Heart left ventricle (tissue), 16 donors: ENCODE data around the gene RELL1. TPM values are rescaled to one million over a fixed set of nuclear protein-coding genes. Genes with fewer than 3 reads are reported as not detected.

Source experiments
- ATAC-seq, 4 donors: fragments of 200-7000 bp; cut with Tn5 transposase; one replicate each; pipeline ENCODE4 v1.9.1; 2020 to 2022; ENCODE audit warnings: moderate library complexity in 4 of 4, mild to moderate bottlenecking in 3 of 4, moderate number of reproducible peaks in 1 of 4
- DNase-seq, 5 donors: peaks; one replicate each; pipeline ENCODE4 v3.0.0-alpha.2; 2020
- H3K27ac ChIP-seq, 12 donors: fragments of 200-600 bp; sonication (generic) in 4 of 12; one replicate each; pipeline versions ENCODE4 v1.5.0 to v1.8.0; 2016 to 2022; ENCODE audit warnings: mild to moderate bottlenecking in 2 of 12
- H3K27me3 ChIP-seq, 9 donors: fragments of 200-600 bp; sonication (generic) in 2 of 9; one replicate each; pipeline versions ENCODE4 v1.5.1 to v1.8.0; 2016 to 2022; ENCODE audit warnings: mild to moderate bottlenecking in 3 of 9
- H3K36me3 ChIP-seq, 9 donors: fragments of 200-600 bp; sonication (generic) in 2 of 9; one replicate each; pipeline versions ENCODE4 v1.5.0 to v1.8.0; 2018 to 2022; ENCODE audit warnings: mild to moderate bottlenecking in 2 of 9
- H3K4me1 ChIP-seq, 12 donors: fragments of 200-600 bp; sonication (generic) in 4 of 12; one replicate each; pipeline versions ENCODE4 v1.5.0 to v1.8.0; 2016 to 2022; ENCODE audit warnings: mild to moderate bottlenecking in 3 of 12
- H3K4me3 ChIP-seq, 12 donors: fragments of 200-600 bp; sonication (generic) in 4 of 12; one replicate each; pipeline versions ENCODE4 v1.5.0 to v1.8.0; 2017 to 2022; ENCODE audit warnings: mild to moderate bottlenecking in 9 of 12, moderate library complexity in 4 of 12
- H3K9me3 ChIP-seq, 12 donors: fragments of 200-600 bp; sonication (generic) in 4 of 12; one replicate each; pipeline versions ENCODE4 v1.5.0 to v1.8.0; 2016 to 2022; ENCODE audit warnings: mild to moderate bottlenecking in 1 of 12
- CTCF ChIP-seq, 12 donors: fragments of 200-600 bp; sonication (generic) in 4 of 12; IDR thresholded peaks; one replicate each; pipeline versions ENCODE4 v1.5.0 to v1.8.0; 2018 to 2022; ENCODE audit warnings: antibody characterized with exemption in 12 of 12, mild to moderate bottlenecking in 5 of 12
- POLR2A ChIP-seq, 2 donors: fragments of 450-650 bp; IDR thresholded peaks; one replicate each; pipeline ENCODE4 v1.6.1; 2017; ENCODE audit warnings: antibody characterized with exemption in 2 of 2, mild to moderate bottlenecking in 2 of 2, moderate library complexity in 2 of 2
- WGBS, 4 donors: extraction: QIAGEN DNeasy Blood & Tissue Kit in 2 of 4; methylation state at CpG; one replicate each; pipeline versions ENCODE4 v1.1.5 to v1.1.7; 2013 to 2018; 5-methylcytosine and 5-hydroxymethylcytosine counted together
- intact Hi-C, 10 donors: fragments of 100-400 bp; cut with DNase I; formaldehyde crosslinking; loops; one replicate each; pipeline versions ENCODE4 v1.11.1 to v1.14.2; 2022
- polyA plus RNA-seq, 2 donors: library from polyadenylated mRNA; stranded (reverse); fragments of 200-250 nt; gene quantifications; one replicate each; pipeline ENCODE4 v1.2.3, GENCODE V29; 2013
- total RNA-seq, 9 donors: library from RNA; depleted of rRNA in 2 of 9; stranded (reverse); fragments of >200 nt in 2 of 9; fragmentation: NEBNext Ultra II Directional in 3 of 9; extraction: Animal tissue kit (Norgen Biotek cat#: 25700) in 3 of 9; gene quantifications; one replicate each; pipeline versions ENCODE4 v1.1.0 to v1.2.4, GENCODE V29; 2016 to 2023
- donor health status: ischemic (EF 13 %, LVEDD 7.1; RV severe dilation, severe dysfunction).
- donor health status: healthy with polysubstance abuse.
- donor health status: DM: no; HTN: yes; CAD: no.
- donor health status: DM: no; HTN: no; CAD: no.
- donor health status: ischemic (EF 25% LVEDD 6.9; RV normal size, moderate dysfunction).
- donor health status: ischemic (EF 25% LVEDD 5.7; RV mildly dilated, moderate dysfunction).
- donor health status: healthy.
- donor health status: DM: yes; HTN: yes; CAD: no.
- donor health status: ischemic (EF 35%, LVEDD 5.7; RV mildly dilated, moderate dysfunction).
- donor health status: nonischemic (EF 11% LVEDD 7.7; RV severe dilation, severe dysfunction).
- donor health status: DM: yes; HTN: yes; CAD: no.
- donor health status: PGD.
- donor health status: ischemic (EF 29% LVEDD 5.4; RV normal size, mild dysfunction).
- donor health status: nonischemic (EF 23%, LVEDD 6.1; RV moderate dilation, normal function).

Gene RELL1
- total and polyA plus RNA-seq, 11 donors = 2.0 to 40.2 (median 25.2) TPM

GRCh38 chr4:37666625-37667071 is 19.5 kb downstream of the RELL1 start:
- no peak for TF ChIP-seq POLR2A (IDR thresholded peaks at IDR 0.05)
- TF ChIP-seq CTCF (IDR thresholded peaks at IDR 0.05) = peak in 3 of 12 donors; percentile 7 to 15 (median 15)
- intact Hi-C loops = loop anchor here in 2 of 10 donors (1.0 to 2.0 kb wide), 2 partner anchors 18 to 20 kb away; partner anchors contain the start of gene RELL1 (in 1 of the 2)

GRCh38 chr4:37665333-37666320 is 20.5 kb downstream of the RELL1 start:
- intact Hi-C loops = loop anchor here in 3 of 10 donors (1.0 to 2.0 kb wide), 2 partner anchors 17 to 21 kb away; partner anchors contain the start of gene RELL1 (in 2 of the 3)
- no peaks in the 10 kb centered on the region for H3K36me3 ChIP-seq
- peaks cover 27 to 82% (median 68%) of the 10 kb centered on the region in 12 donors for H3K4me1 ChIP-seq
- no peak overlapping the region for H3K4me3 ChIP-seq
- WGBS, 4 donors = 31 to 46% (median 36%) methylated on average over 10 of the region's 10 CpGs
- H3K9me3 ChIP-seq = no peaks in the 10 kb centered on the region
- H3K27ac ChIP-seq = peak overlapping the region; percentile 50 to 83 (median 68)
- no peaks in the 10 kb centered on the region for H3K27me3 ChIP-seq
- peak; percentile 21 to 68 (median 39) for ATAC-seq
- peak in 2 of 12 donors; percentile 20 to 22 for TF ChIP-seq CTCF (IDR thresholded peaks at IDR 0.05)
- TF ChIP-seq POLR2A (IDR thresholded peaks at IDR 0.05) = no peak
- peak in 2 of 5 donors; percentile 39 to 48 for DNase-seq

More at GRCh38 chr4:37666625-37667071, 19.5 kb downstream of the RELL1 start:
- ATAC-seq (peak; percentile 39 to 76 (median 70)), DNase-seq (peak in 3 of 5 donors; percentile 43 to 73 (median 51))
- H3K27me3 ChIP-seq = no peaks in the 10 kb centered on the region
- 19 to 31% (median 21%) methylated on average over 6 of the region's 6 CpGs for WGBS, 4 donors
- H3K36me3 ChIP-seq = no peaks in the 10 kb centered on the region
- H3K4me1 ChIP-seq = peaks cover 27 to 77% (median 63%) of the 10 kb centered on the region in 12 donors
- H3K4me3 ChIP-seq = no peak overlapping the region
- no peaks in the 10 kb centered on the region for H3K9me3 ChIP-seq
- peak overlapping the region; percentile 50 to 83 (median 68) for H3K27ac ChIP-seq

GRCh38 chr4:37664696-37665095 is 21.5 kb downstream of the RELL1 start:
- no peaks in the 10 kb centered on the region for H3K36me3 ChIP-seq
- TF ChIP-seq POLR2A (IDR thresholded peaks at IDR 0.05) (no peak), CTCF (IDR thresholded peaks at IDR 0.05) (no peak)
- 29 to 51% (median 38%) methylated on average over 5 of the region's 5 CpGs for WGBS, 4 donors
- intact Hi-C loops = loop anchor here in 1 of 10 donors (2.0 kb wide), 1 partner anchor 22 kb away; the partner anchor contains the start of gene RELL1
- DNase-seq (no peak), ATAC-seq (peak in 1 of 4 donors; percentile 21)
- peaks cover 27 to 82% (median 72%) of the 10 kb centered on the region in 12 donors for H3K4me1 ChIP-seq
- no peaks in the 10 kb centered on the region for H3K27me3 ChIP-seq
- peak overlapping the region; percentile 50 to 83 (median 68) for H3K27ac ChIP-seq
- no peak overlapping the region for H3K4me3 ChIP-seq
- no peaks in the 10 kb centered on the region for H3K9me3 ChIP-seq

DNA sequence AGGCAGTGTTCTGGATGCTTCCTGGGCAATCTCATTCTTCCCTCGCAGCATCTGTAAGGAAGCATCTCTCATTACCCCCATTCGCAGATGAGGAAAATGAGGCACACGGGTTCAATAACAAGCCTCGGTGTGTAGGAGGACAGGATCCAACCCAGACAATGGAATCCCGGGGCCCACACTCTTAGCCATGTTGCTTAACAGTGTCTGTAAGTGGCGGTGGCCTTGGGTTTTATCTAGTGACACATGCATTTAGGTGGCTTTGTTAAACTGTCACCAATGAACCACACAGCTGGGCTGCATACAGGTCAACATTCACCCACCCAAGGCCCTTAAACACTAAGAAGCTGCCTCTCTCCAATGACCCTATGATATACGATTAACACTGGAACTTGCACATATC is 22.6 kb downstream of the RELL1 start:
- Histone ChIP-seq H3K27ac (peak overlapping the region; percentile 48 to 83 (median 70)), H3K27me3 (no peaks in the 10 kb centered on the region), H3K4me1 (peaks cover 27 to 91% (median 80%) of the 10 kb centered on the region in 12 donors), H3K36me3 (no peaks in the 10 kb centered on the region), H3K4me3 (no peak overlapping the region), H3K9me3 (no peaks in the 10 kb centered on the region)
- ATAC-seq (no peak), DNase-seq (no peak)
- intact Hi-C loops = loop anchor here in 1 of 10 donors (2.0 kb wide), 1 partner anchor 21 kb away; no protein-coding TSS in a partner anchor
- 56 to 70% (median 59%) methylated on average over 7 of the region's 7 CpGs for whole genome bisulfite sequencing, 4 donors
- TF ChIP-seq CTCF (IDR thresholded peaks at IDR 0.05) (no peak), POLR2A (IDR thresholded peaks at IDR 0.05) (no peak)
